ENCODE data around the gene HS6ST1.

- TF ChIP-seq POLR2A (IDR thresholded peaks at IDR 0.05), result no peak
- no peak for TF ChIP-seq CTCF (IDR thresholded peaks at IDR 0.05)
Observed at GRCh38 chr2:128308889-128309279, 9.8 kb downstream of the HS6ST1 start.
